IMR-90 (cell line): ENCODE results near the gene PCDHGB6. TPM values are rescaled to one million over a fixed set of nuclear protein-coding genes. Genes with fewer than 3 reads are reported as not detected.
A peak's percentile ranks its signal among the peaks of the same experiment; 100 is the strongest.

Experiments used
- ATAC-seq: fragments of 200-7000 bp; cut with Tn5 transposase; 2 replicates; pipeline ENCODE4 v1.9.1; 2020; ENCODE audit warnings: low read depth, mild to moderate bottlenecking, moderate library complexity
- BruUV-seq: library from RNA; stranded (reverse); fragments of 400-500 nt; replicated peaks from 2 replicates; lab custom pipeline; 2021; lab: Mats Ljungman, UMichigan
- CTCF ChIA-PET: fragments of 300-600 bp; formaldehyde crosslinking; extraction: SDS; loops from one replicate; lab custom pipeline; 2021; ENCODE audit warnings: antibody characterized with exemption; lab: Yijun Ruan, JAX
- POLR2A ChIA-PET: fragments of 300-600 bp; sonication (Branson Sonifier 250); formaldehyde crosslinking; loops from one replicate; lab custom pipeline; 2022; ENCODE audit warnings: antibody characterized with exemption; ENCODE audit not compliant: unreplicated experiment; lab: Charles Lee
- DNase-seq: peaks from one replicate; pipeline ENCODE4 v3.0.0; 2013
- H2AFZ ChIP-seq: replicated peaks from 2 replicates; pipeline ENCODE3; 2013; ENCODE audit warnings: low read length, mild to moderate bottlenecking; ENCODE audit not compliant: poor library complexity
- H2AK5ac ChIP-seq: 2 replicates; pipeline ENCODE4 v1.6.1; 2013; ENCODE audit warnings: low read depth, low read length, inconsistent platforms
- H2AK9ac ChIP-seq: replicated peaks from 2 replicates; pipeline ENCODE3; 2013; ENCODE audit warnings: mild to moderate bottlenecking, low read depth, low read length, moderate library complexity; ENCODE audit not compliant: poor library complexity
- H2BK120ac ChIP-seq: 2 replicates; pipeline ENCODE4 v1.6.1; 2013; ENCODE audit warnings: low read depth, low read length, inconsistent platforms
- H2BK15ac ChIP-seq: 3 replicates; pipeline ENCODE4 v1.6.1; 2013; ENCODE audit warnings: low read depth, low read length, inconsistent platforms
- H2BK20ac ChIP-seq: 2 replicates; pipeline ENCODE4 v1.6.1; 2013; ENCODE audit warnings: low read depth, mild to moderate bottlenecking, inconsistent platforms, low read length, moderate library complexity
- H2BK5ac ChIP-seq: 2 replicates; pipeline ENCODE4 v1.6.1; 2013; ENCODE audit warnings: mild to moderate bottlenecking, low read depth, low read length, inconsistent platforms; ENCODE audit not compliant: poor library complexity, severe bottlenecking
- H3K14ac ChIP-seq: replicated peaks from 2 replicates; pipeline ENCODE4 v1.6.1; 2013; ENCODE audit warnings: low read depth, low read length, inconsistent platforms
- H3K18ac ChIP-seq: 2 replicates; pipeline ENCODE4 v1.6.1; 2013; ENCODE audit warnings: low read depth, low read length, control low read depth
- H3K23ac ChIP-seq: 2 replicates; pipeline ENCODE4 v1.6.1; 2013; ENCODE audit warnings: low read depth, low read length, inconsistent platforms
- H3K27ac ChIP-seq: 2 replicates; pipeline ENCODE4 v1.5.1; 2013; ENCODE audit warnings: mild to moderate bottlenecking, control low read depth, low read length; ENCODE audit not compliant: insufficient read depth
- H3K27me3 ChIP-seq: 2 replicates; pipeline ENCODE4 v1.6.1; 2013; ENCODE audit warnings: low read length; ENCODE audit not compliant: control insufficient read depth, insufficient read depth
- H3K36me3 ChIP-seq: 2 replicates; pipeline ENCODE4 v1.6.1; 2013; ENCODE audit warnings: low read length, mixed read lengths; ENCODE audit not compliant: control insufficient read depth, insufficient read depth
- H3K4ac ChIP-seq: 2 replicates; pipeline ENCODE4 v1.6.1; 2013; ENCODE audit warnings: low read depth, low read length, inconsistent platforms
- H3K4me1 ChIP-seq: 2 replicates; pipeline ENCODE4 v1.6.1; 2013; ENCODE audit warnings: low read length, mixed read lengths; ENCODE audit not compliant: control insufficient read depth, insufficient read depth
- H3K4me2 ChIP-seq: 2 replicates; pipeline ENCODE4 v1.6.1; 2013; ENCODE audit warnings: low read depth, mild to moderate bottlenecking, control low read depth, low read length, moderate library complexity
- H3K4me3 ChIP-seq: 2 replicates; pipeline ENCODE4 v1.5.1; 2013; ENCODE audit warnings: low read depth, mild to moderate bottlenecking, control low read depth, low read length, moderate library complexity; ENCODE audit not compliant: insufficient read depth
- H3K56ac ChIP-seq: 2 replicates; pipeline ENCODE4 v1.6.1; 2013; ENCODE audit warnings: low read length, inconsistent platforms; ENCODE audit not compliant: insufficient read depth; ENCODE audit errors: extremely low read depth
- H3K79me1 ChIP-seq, 2 experiments: 2 replicates each; pipeline ENCODE4 v1.6.1; 2013; ENCODE audit warnings: low read length in 2 of 2, inconsistent platforms in 1 of 2, low read depth in 1 of 2
- H3K9ac ChIP-seq: 2 replicates; pipeline ENCODE4 v1.6.1; 2013; ENCODE audit warnings: low read depth, low read length, control low read depth
- H3K9me1 ChIP-seq: 2 replicates; pipeline ENCODE4 v1.6.1; 2013; ENCODE audit warnings: low read length, inconsistent platforms; ENCODE audit not compliant: insufficient read depth
- H3K9me3 ChIP-seq: 2 replicates; pipeline ENCODE4 v1.6.1; 2013; ENCODE audit warnings: low read length; ENCODE audit not compliant: control insufficient read depth, insufficient read depth
- H4K20me1 ChIP-seq: 2 replicates; pipeline ENCODE4 v1.6.1; 2013; ENCODE audit warnings: low read length, inconsistent platforms; ENCODE audit not compliant: insufficient read depth
- H4K5ac ChIP-seq: 2 replicates; pipeline ENCODE4 v1.6.1; 2013; ENCODE audit warnings: mild to moderate bottlenecking, low read depth, low read length, control low read depth
- H4K8ac ChIP-seq, 2 experiments: 2 replicates each; pipeline ENCODE4 v1.6.1; 2013; ENCODE audit warnings: low read depth in 2 of 2, low read length in 2 of 2, control low read depth in 1 of 2, inconsistent platforms in 1 of 2
- H4K91ac ChIP-seq: 2 replicates; pipeline ENCODE4 v1.6.1; 2013; ENCODE audit warnings: low read depth, low read length, inconsistent platforms; ENCODE audit not compliant: insufficient read depth
- MAFK ChIP-seq: IDR thresholded peaks from 2 replicates; pipeline ENCODE4 v1.6.1; 2012; ENCODE audit warnings: low read depth, low read length, improper control_type of control experiment
- RAD21 ChIP-seq: IDR thresholded peaks from 2 replicates; pipeline ENCODE4 v1.6.1; 2012; ENCODE audit warnings: low read length, improper control_type of control experiment
- SMC3 ChIP-seq: fragments of 150-350 bp; IDR thresholded peaks from 2 replicates; pipeline ENCODE4 v1.6.1; 2016; ENCODE audit warnings: low read depth, mild to moderate bottlenecking, antibody characterized with exemption, low read length, moderate library complexity
- whole genome bisulfite sequencing, 2 experiments: methylation state at CpG; one replicate each; pipeline versions ENCODE4 v1.1.5 to v1.1.7; 2013; ENCODE audit warnings: missing lambda C conversion rate in 2 of 2; ENCODE audit not compliant: insufficient read length in 1 of 2; ENCODE audit errors: extremely low coverage in 2 of 2; 5-methylcytosine and 5-hydroxymethylcytosine counted together
- dilution Hi-C: fragments of 300-500 bp; cut with HindIII; formaldehyde crosslinking; loops from one replicate; pipeline ENCODE4 v1.14.3; 2018; ENCODE audit warnings: low sequenced_read_pairs; ENCODE audit not compliant: unreplicated experiment
- in situ Hi-C: fragments of 300-500 bp; cut with MboI; formaldehyde crosslinking; loops from 3 replicates; pipeline ENCODE4 v1.14.3; 2019; ENCODE audit warnings: low sequenced_read_pairs, inconsistent platforms, mixed read lengths
- intact Hi-C: fragments of 100-400 bp; cut with micrococcal nuclease; formaldehyde crosslinking; loops from 2 replicates; pipeline ENCODE4 v1.10.0; 2022
- polyA plus RNA-seq, 3 experiments: library from polyadenylated mRNA; depleted of rRNA; stranded (reverse); fragments of >200 nt; gene quantifications; 2 replicates each; pipeline ENCODE4 v1.2.3, GENCODE V29; 2012; ENCODE audit warnings: low replicate concordance in 1 of 3
- total RNA-seq: library from RNA; depleted of rRNA; stranded (reverse); fragments of >200 nt; gene quantifications from 2 replicates; pipeline ENCODE4 v1.2.3, GENCODE V29; 2012
- TF ChIP-seq, protein P1 (sequence below): conservative IDR thresholded peaks from 2 replicates; pipeline ENCODE4 v1.5.1; 2012; ENCODE audit warnings: mild to moderate bottlenecking, low read depth, low read length, improper control_type of control experiment

Gene PCDHGB6
- total and polyA plus RNA-seq, 2 of the 4 experiments (the other 2 are of a cell fraction): 1.4 to 2.2 TPM

DNA sequence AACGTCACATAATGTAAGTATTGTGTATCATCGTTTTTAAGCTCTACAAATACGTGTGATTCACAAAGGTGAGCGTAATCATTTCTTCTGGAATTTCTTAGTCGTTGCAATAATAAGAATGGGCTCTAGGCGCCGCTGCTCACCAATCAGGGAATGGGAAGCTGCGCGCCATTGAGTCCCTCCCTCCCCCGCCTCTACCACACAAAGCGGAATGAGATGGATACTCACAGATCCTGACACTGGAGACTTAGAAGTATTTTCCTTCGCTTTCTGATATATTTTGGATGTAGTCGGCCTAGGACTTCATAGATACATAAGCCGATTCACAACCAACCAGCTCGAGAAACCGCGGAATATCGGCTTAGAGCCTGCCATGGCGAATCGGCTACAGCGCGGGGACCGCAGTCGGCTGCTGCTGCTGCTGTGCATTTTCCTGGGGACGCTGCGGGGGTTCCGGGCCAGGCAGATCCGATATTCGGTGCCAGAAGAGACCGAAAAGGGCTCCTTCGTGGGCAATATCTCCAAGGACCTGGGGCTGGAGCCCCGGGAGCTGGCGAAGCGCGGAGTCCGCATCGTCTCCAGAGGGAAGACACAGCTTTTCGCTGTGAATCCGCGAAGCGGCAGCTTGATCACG, 13.2 kb downstream of the PCDHGB6 start, which contains the start of gene PCDHGA11:
TSS of gene PCDHGA11 (plus strand) at position 197 of the 634 bp plus-strand sequence. CDS start at position 374, 177 bp downstream.
- Histone ChIP-seq H4K91ac (no peak within 1 kb of the TSS), H2AK5ac (no peak within 1 kb of the TSS), H4K8ac (no peak within 1 kb of the TSS), H3K9ac (peak within 1 kb of the TSS; percentile 76), H3K9me1 (no peaks in the 10 kb centered on the region), H3K9me3 (peaks cover 51% of the 10 kb centered on the region), H2BK5ac (no peak within 1 kb of the TSS), H4K5ac (no peak within 1 kb of the TSS), H3K4me3 (peak within 1 kb of the TSS; percentile 54), H2BK15ac (no peak within 1 kb of the TSS), H3K4ac (no peak within 1 kb of the TSS), H3K14ac (no peak within 1 kb of the TSS), H3K4me1 (no peaks in the 10 kb centered on the region), H3K23ac (peak within 1 kb of the TSS; percentile 21; the same call in 1 of the 2 replicates), H4K20me1 (no peaks in the 10 kb centered on the region), H3K27ac (peak within 1 kb of the TSS; percentile 26; the same call in 1 of the 2 replicates), H3K36me3 (peaks cover 29% of the 10 kb centered on the region), H3K79me1 (peaks cover 20 to 21% of the 10 kb centered on the region in 2 experiments; a peak in 3 of 4 replicates), H2AK9ac (peak within 1 kb of the TSS; percentile 31), H3K56ac (no peak within 1 kb of the TSS), H2AFZ (peak within 1 kb of the TSS; percentile 26), H3K4me2 (peak within 1 kb of the TSS; percentile 62; the same call in 1 of the 2 replicates), H3K18ac (no peak within 1 kb of the TSS), H3K27me3 (no peaks in the 10 kb centered on the region), H2BK20ac (no peak within 1 kb of the TSS), H2BK120ac (no peak within 1 kb of the TSS)
- TF ChIP-seq, protein P1, sequence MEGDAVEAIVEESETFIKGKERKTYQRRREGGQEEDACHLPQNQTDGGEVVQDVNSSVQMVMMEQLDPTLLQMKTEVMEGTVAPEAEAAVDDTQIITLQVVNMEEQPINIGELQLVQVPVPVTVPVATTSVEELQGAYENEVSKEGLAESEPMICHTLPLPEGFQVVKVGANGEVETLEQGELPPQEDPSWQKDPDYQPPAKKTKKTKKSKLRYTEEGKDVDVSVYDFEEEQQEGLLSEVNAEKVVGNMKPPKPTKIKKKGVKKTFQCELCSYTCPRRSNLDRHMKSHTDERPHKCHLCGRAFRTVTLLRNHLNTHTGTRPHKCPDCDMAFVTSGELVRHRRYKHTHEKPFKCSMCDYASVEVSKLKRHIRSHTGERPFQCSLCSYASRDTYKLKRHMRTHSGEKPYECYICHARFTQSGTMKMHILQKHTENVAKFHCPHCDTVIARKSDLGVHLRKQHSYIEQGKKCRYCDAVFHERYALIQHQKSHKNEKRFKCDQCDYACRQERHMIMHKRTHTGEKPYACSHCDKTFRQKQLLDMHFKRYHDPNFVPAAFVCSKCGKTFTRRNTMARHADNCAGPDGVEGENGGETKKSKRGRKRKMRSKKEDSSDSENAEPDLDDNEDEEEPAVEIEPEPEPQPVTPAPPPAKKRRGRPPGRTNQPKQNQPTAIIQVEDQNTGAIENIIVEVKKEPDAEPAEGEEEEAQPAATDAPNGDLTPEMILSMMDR: peak; percentile 64
- no peak for TF ChIP-seq MAFK
- TF ChIP-seq SMC3: peak; percentile 55
- TF ChIP-seq RAD21: peak; percentile 70
- intact Hi-C loops: no loop called here
- no TSS peak for BruUV-seq
- POLR2A ChIA-PET: no interaction called here
- in situ Hi-C loops: no loop called here
- CTCF ChIA-PET: interaction anchor here (0.6 to 2.2 kb wide), 16 partner anchors 9 to 146 kb away, joined by 3 to 19 read pairs (median 3); partner anchors contain the start of genes PCDHGA12 and PCDHGB6
- ATAC-seq: peak; percentile 57
- 16% methylated on average over 8 of the region's 42 CpGs; no CpG with 5 or more reads in 1 of the 2 experiments for WGBS, 2 experiments
- dilution Hi-C loops: no loop called here
- DNase-seq: peak; percentile 63
